Peyer's patch (tissue), 4 donors: ENCODE data around the gene CEP78. TPM values are rescaled to one million over a fixed set of nuclear protein-coding genes. Genes with fewer than 3 reads are reported as not detected.
"Not testable (repeated sequence)": the region's sequence is repeated elsewhere in the genome, so short reads cannot be mapped to it uniquely, and the experiment has no call there.

Experiments
- DNase-seq, 3 donors: peaks; one replicate each; pipeline ENCODE4 v3.0.0-alpha.2; 2017 to 2019
- H3K27ac ChIP-seq, 4 donors: fragments of 200-600 bp; sonication (generic); one replicate each; pipeline ENCODE4 v1.5.1; 2016 to 2019
- H3K27me3 ChIP-seq, 2 donors: fragments of 200-600 bp; sonication (generic); one replicate each; pipeline ENCODE4 v1.5.1; 2019
- H3K36me3 ChIP-seq, 3 donors: fragments of 200-600 bp; sonication (generic); one replicate each; pipeline ENCODE4 v1.5.1; 2016 to 2019
- H3K4me1 ChIP-seq, 4 donors: fragments of 200-600 bp; sonication (generic); one replicate each; pipeline ENCODE4 v1.5.1; 2016 to 2019
- H3K4me3 ChIP-seq, 4 donors: fragments of 200-600 bp; sonication (generic); 1 replicate in 3 of 4; 2 replicates in 1 of 4; pipeline ENCODE4 v1.5.1; 2016 to 2019; ENCODE audit warnings: mild to moderate bottlenecking in 1 of 4
- H3K9me3 ChIP-seq, 4 donors: fragments of 200-600 bp; sonication (generic); one replicate each; pipeline ENCODE4 v1.5.1; 2016 to 2019; ENCODE audit warnings: mild to moderate bottlenecking in 1 of 4
- POLR2A ChIP-seq, 2 donors: fragments of 450-650 bp; IDR thresholded peaks; one replicate each; pipeline ENCODE4 v1.5.1; 2017; ENCODE audit warnings: antibody characterized with exemption in 2 of 2, mild to moderate bottlenecking in 2 of 2, moderate library complexity in 2 of 2
- total RNA-seq, 4 donors: library from RNA; depleted of rRNA; stranded (reverse); fragments of >200 nt; gene quantifications; one replicate each; pipeline ENCODE4 v1.1.0, GENCODE V29; 2016
- TF ChIP-seq, protein P1 (sequence below), 6 experiments: fragments of 450-650 bp in 4 of 6; fragments of 200-600 bp in 2 of 6; sonication (generic) in 1 of 6; IDR thresholded peaks; one replicate each; pipeline ENCODE4 v1.5.1; 2017 to 2019; ENCODE audit warnings: antibody characterized with exemption in 6 of 6, mild to moderate bottlenecking in 3 of 6, moderate library complexity in 1 of 6

Gene CEP78
- total RNA-seq, 4 donors from 2014 or later: 5.4 to 19.0 (median 6.5) TPM

DNA sequence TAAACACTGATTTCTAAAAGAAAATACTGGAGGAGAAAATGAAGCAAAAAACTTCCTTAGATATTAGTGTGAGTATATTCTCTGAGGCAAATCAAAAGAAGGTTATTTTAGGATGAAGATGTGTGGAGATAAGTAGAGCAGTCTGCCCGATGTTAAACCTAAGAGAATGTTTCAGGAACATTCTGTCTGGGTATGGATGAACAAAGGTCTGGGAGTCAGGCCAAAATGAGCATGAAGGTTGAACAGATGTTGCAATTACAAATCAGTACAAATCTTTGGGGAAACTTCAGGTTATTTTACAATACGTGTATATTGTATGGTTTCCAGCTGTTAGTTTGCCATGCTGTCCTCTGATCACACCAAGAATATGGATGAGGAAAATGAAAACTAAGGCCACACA lies 14.4 kb upstream of the CEP78 start:
- H3K27ac ChIP-seq: no peak overlapping the region
- TF ChIP-seq POLR2A (IDR thresholded peaks at IDR 0.05): no peak
- TF ChIP-seq, protein P1, sequence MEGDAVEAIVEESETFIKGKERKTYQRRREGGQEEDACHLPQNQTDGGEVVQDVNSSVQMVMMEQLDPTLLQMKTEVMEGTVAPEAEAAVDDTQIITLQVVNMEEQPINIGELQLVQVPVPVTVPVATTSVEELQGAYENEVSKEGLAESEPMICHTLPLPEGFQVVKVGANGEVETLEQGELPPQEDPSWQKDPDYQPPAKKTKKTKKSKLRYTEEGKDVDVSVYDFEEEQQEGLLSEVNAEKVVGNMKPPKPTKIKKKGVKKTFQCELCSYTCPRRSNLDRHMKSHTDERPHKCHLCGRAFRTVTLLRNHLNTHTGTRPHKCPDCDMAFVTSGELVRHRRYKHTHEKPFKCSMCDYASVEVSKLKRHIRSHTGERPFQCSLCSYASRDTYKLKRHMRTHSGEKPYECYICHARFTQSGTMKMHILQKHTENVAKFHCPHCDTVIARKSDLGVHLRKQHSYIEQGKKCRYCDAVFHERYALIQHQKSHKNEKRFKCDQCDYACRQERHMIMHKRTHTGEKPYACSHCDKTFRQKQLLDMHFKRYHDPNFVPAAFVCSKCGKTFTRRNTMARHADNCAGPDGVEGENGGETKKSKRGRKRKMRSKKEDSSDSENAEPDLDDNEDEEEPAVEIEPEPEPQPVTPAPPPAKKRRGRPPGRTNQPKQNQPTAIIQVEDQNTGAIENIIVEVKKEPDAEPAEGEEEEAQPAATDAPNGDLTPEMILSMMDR (IDR thresholded peaks at IDR 0.05): no peak
- no peaks in the 10 kb centered on the region for H3K9me3 ChIP-seq
- H3K27me3 ChIP-seq: no peaks in the 10 kb centered on the region
- H3K4me1 ChIP-seq: no peaks in the 10 kb centered on the region
- no peak overlapping the region for H3K4me3 ChIP-seq
- H3K36me3 ChIP-seq: no peaks in the 10 kb centered on the region
- no peak for DNase-seq

GRCh38 chr9:78221841-78222240 lies 14.0 kb upstream of the CEP78 start:
- not testable (repeated sequence) for H3K27ac ChIP-seq, H3K4me3 ChIP-seq, H3K27me3 ChIP-seq, H3K9me3 ChIP-seq, H3K4me1 ChIP-seq, H3K36me3 ChIP-seq, DNase-seq

GRCh38 chr9:78230761-78231160 lies 5.1 kb upstream of the CEP78 start:
- TF ChIP-seq, protein P1 (IDR thresholded peaks at IDR 0.05): no peak
- no peak for TF ChIP-seq POLR2A (IDR thresholded peaks at IDR 0.05)
- H3K4me3 ChIP-seq: no peak overlapping the region
- peaks cover 0 to 6% (median 0%) of the 10 kb centered on the region in 4 donors for H3K4me1 ChIP-seq
- no peaks in the 10 kb centered on the region for H3K9me3 ChIP-seq
- no peak overlapping the region for H3K27ac ChIP-seq
- H3K36me3 ChIP-seq: no peaks in the 10 kb centered on the region
- DNase-seq: no peak
- no peaks in the 10 kb centered on the region for H3K27me3 ChIP-seq

GRCh38 chr9:78232471-78232870 lies 3.4 kb upstream of the CEP78 start:
- not testable (repeated sequence) for H3K9me3 ChIP-seq, DNase-seq, H3K36me3 ChIP-seq, H3K4me3 ChIP-seq, H3K27ac ChIP-seq, H3K4me1 ChIP-seq, H3K27me3 ChIP-seq

DNA sequence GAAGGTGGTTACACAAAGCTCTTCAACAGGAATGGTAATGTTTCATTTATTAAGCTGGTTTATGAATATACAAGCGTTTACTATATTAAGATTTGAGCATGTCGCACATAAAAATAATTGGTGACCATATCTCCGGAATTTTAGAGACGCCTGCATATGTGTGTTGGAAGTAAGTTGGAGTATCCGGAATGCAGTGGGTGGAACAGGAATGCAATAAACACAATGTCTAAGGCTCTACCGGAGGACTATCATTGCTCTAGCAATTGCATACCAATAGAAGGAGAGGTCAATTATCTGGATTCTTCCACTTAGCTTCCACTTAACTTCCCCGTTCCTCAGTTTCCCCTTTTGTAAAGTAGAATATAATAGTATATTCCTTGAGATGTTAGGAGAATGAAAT lies 1.1 kb upstream of the CEP78 start:
- H3K27ac ChIP-seq: no peak overlapping the region
- H3K9me3 ChIP-seq: no peaks in the 10 kb centered on the region
- H3K4me3 ChIP-seq: peak overlapping the region in 2 of 4 donors; percentile 91 to 93
- peaks cover 0 to 6% (median 0%) of the 10 kb centered on the region in 4 donors for H3K4me1 ChIP-seq
- no peaks in the 10 kb centered on the region for H3K36me3 ChIP-seq
- H3K27me3 ChIP-seq: no peaks in the 10 kb centered on the region
- TF ChIP-seq POLR2A (IDR thresholded peaks at IDR 0.05): no peak
- TF ChIP-seq, protein P1 (IDR thresholded peaks at IDR 0.05): no peak
- DNase-seq: no peak

DNA sequence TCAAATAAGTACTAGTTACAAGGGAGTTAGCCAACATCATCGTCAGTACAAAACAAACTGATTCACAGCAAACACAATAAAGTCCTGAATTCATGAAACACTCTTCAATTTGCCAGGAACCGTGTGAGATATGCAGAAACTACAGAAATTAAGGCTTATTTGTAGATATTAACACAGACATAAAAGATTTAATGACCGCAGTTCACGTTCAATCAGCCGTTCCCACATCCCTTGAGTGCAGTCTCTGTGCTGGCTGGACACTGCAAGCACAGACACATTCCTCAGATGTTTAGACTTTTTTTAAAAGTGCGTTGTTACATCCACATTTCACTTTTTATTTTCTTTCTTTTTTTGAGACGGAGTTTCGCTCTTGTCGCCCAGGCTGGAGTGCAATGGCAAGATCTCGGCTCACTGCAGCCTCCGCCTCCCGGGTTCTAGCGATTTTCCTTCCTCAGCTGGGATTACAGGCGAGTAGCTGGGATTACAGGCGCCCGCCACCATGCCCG lies 566 bp upstream of the CEP78 start:
- H3K4me1 ChIP-seq: peaks cover 0 to 6% (median 0%) of the 10 kb centered on the region in 4 donors
- no peak for DNase-seq
- no peaks in the 10 kb centered on the region for H3K9me3 ChIP-seq
- H3K4me3 ChIP-seq: peak overlapping the region; percentile 83 to 96 (median 92)
- peak overlapping the region; percentile 69 to 89 (median 82) for H3K27ac ChIP-seq
- TF ChIP-seq POLR2A (IDR thresholded peaks at IDR 0.05): no peak
- TF ChIP-seq, protein P1 (IDR thresholded peaks at IDR 0.05): no peak
- H3K36me3 ChIP-seq: no peaks in the 10 kb centered on the region
- no peaks in the 10 kb centered on the region for H3K27me3 ChIP-seq

GRCh38 chr9:78236551-78236910 lies 656 bp downstream of the CEP78 start:
- H3K27ac ChIP-seq: peak overlapping the region; percentile 69 to 89 (median 82)
- DNase-seq: no peak
- no peaks in the 10 kb centered on the region for H3K27me3 ChIP-seq
- H3K4me3 ChIP-seq: peak overlapping the region; percentile 83 to 96 (median 92)
- TF ChIP-seq, protein P1 (IDR thresholded peaks at IDR 0.05): no peak
- no peak for TF ChIP-seq POLR2A (IDR thresholded peaks at IDR 0.05)
- no peaks in the 10 kb centered on the region for H3K9me3 ChIP-seq
- no peaks in the 10 kb centered on the region for H3K36me3 ChIP-seq
- peaks cover 0 to 6% (median 0%) of the 10 kb centered on the region in 4 donors for H3K4me1 ChIP-seq
